ENCODE data around the gene OR11G2. TPM values are rescaled to one million over a fixed set of nuclear protein-coding genes. Genes with fewer than 3 reads are reported as not detected.
"Not testable (repeated sequence)": the region's sequence is repeated elsewhere in the genome, so short reads cannot be mapped to it uniquely, and the experiment has no call there.

Gene OR11G2, protein sequence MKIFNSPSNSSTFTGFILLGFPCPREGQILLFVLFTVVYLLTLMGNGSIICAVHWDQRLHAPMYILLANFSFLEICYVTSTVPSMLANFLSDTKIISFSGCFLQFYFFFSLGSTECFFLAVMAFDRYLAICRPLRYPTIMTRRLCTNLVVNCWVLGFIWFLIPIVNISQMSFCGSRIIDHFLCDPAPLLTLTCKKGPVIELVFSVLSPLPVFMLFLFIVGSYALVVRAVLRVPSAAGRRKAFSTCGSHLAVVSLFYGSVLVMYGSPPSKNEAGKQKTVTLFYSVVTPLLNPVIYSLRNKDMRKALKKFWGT
- not detected for polyA plus RNA-seq (2013, experiment 1 of 2)
- not detected for polyA plus RNA-seq (2013, experiment 2 of 2)

DNA sequence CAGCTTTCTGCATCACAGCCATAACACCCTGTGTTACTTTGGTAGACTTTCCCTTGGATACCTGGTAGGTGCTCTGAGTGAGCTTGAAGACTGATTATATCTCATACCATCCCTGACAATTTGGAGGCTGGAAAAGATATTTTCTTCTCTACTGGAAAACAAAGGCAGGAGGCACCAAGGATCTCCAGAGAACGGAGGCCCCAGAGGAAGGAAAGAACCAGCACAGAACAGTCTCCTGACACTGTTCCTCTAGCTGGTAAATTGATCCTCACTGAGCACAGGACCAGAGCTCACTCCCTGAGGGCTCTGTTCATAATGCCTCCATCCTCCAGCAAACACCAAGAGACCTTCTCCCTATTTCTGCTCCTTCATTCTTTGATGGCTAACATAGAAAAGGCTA, at the start of gene OR11G2:
TSS of gene OR11G2 (plus strand) at position 301 of the 400 bp plus-strand sequence. CDS start 6,542 bp downstream, outside the sequence.
- H3K9me3 ChIP-seq (ENCODE audit: control insufficient read depth, low read length) = peaks cover 65% of the 10 kb centered on the region
- no peak within 1 kb of the TSS for H3K4me3 ChIP-seq (ENCODE audit: extremely low read depth, insufficient read depth, low read length, poor library complexity, severe bottlenecking)
- no peak within 1 kb of the TSS for H3K27ac ChIP-seq (ENCODE audit: low read depth, low read length, severe bottlenecking)
- H3K36me3 ChIP-seq (ENCODE audit: control insufficient read depth, insufficient read depth, low read length) = no peaks in the 10 kb centered on the region
- 29 to 38% methylated on average over 1 of the region's 1 CpG for WGBS, 2 experiments (ENCODE audit: insufficient coverage in 2 of 2)
- no peaks in the 10 kb centered on the region for H3K4me1 ChIP-seq (ENCODE audit: control insufficient read depth, insufficient read depth, low read length, poor library complexity, severe bottlenecking)

DNA sequence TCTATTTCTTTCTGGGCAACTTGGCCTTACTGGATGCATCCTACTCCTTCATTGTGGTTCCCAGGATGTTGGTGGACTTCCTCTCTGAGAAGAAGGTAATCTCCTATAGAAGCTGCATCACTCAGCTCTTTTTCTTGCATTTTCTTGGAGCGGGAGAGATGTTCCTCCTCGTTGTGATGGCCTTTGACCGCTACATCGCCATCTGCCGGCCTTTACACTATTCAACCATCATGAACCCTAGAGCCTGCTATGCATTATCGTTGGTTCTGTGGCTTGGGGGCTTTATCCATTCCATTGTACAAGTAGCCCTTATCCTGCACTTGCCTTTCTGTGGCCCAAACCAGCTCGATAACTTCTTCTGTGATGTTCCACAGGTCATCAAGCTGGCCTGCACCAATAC, 46.8 kb upstream of the OR11G2 start:
- Histone ChIP-seq H3K4me3 (ENCODE audit: extremely low read depth, insufficient read depth, low read length, poor library complexity, severe bottlenecking) (no peak overlapping the region), H3K4me1 (ENCODE audit: control insufficient read depth, insufficient read depth, low read length, poor library complexity, severe bottlenecking) (no peaks in the 10 kb centered on the region), H3K9me3 (ENCODE audit: control insufficient read depth, low read length) (peaks cover 13% of the 10 kb centered on the region), H3K36me3 (ENCODE audit: control insufficient read depth, insufficient read depth, low read length) (no peaks in the 10 kb centered on the region), H3K27ac (ENCODE audit: low read depth, low read length, severe bottlenecking) (no peak overlapping the region)
- 44 to 77% methylated on average over 2 to 6 of the region's 7 CpGs for WGBS, 2 experiments (ENCODE audit: insufficient coverage in 2 of 2)

DNA sequence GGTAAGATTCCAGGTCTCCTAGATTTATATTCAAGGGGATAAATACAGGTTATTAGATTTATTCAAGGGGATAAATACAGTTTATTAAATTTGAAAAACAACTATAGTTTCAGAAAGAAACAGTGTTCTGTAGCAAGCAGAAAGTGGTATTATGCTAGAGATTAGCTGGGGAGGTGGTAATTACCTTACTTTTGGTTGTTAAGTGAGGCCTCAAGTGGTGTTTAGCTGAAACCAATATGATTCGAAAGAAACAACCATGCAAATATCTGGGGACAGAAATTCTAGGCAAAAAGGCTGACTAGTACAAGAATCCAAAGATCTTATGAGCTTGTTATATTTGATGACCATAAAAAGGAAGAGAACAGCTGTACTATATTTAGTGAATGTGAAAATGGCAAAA, 45.9 kb upstream of the OR11G2 start:
- WGBS, 2 experiments (ENCODE audit: insufficient coverage in 2 of 2) = 25% methylated on average over 1 of the region's 1 CpG; no CpG with 5 or more reads in 1 of the 2 experiments
- H3K4me3 ChIP-seq (ENCODE audit: extremely low read depth, insufficient read depth, low read length, poor library complexity, severe bottlenecking) = no peak overlapping the region
- no peak overlapping the region for H3K27ac ChIP-seq (ENCODE audit: low read depth, low read length, severe bottlenecking)
- H3K9me3 ChIP-seq (ENCODE audit: control insufficient read depth, low read length) = peaks cover 20% of the 10 kb centered on the region
- H3K4me1 ChIP-seq (ENCODE audit: control insufficient read depth, insufficient read depth, low read length, poor library complexity, severe bottlenecking) = no peaks in the 10 kb centered on the region
- no peaks in the 10 kb centered on the region for H3K36me3 ChIP-seq (ENCODE audit: control insufficient read depth, insufficient read depth, low read length)

DNA sequence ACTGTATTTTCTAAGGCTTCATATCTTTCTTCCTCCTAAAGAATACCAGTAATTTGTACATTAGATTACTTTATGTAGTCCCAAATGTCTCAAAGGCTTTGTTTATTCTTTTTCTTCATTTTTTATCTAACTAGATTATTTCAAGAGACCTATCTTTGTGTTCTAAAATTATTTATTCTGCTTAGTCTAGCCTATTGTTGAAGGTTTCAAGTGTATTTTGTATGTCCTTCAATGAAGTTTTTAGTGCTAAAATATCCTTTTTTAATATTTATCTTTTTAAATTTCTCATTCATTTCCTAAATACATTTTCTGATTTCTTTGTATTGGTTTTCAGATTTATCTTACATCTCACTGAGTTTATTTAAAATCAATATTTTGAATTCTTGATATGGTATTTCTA, 26.2 kb upstream of the OR11G2 start:
- Histone ChIP-seq H3K27ac (ENCODE audit: low read depth, low read length, severe bottlenecking) (no peak overlapping the region), H3K9me3 (ENCODE audit: control insufficient read depth, low read length) (peaks cover 41% of the 10 kb centered on the region), H3K4me1 (ENCODE audit: control insufficient read depth, insufficient read depth, low read length, poor library complexity, severe bottlenecking) (no peaks in the 10 kb centered on the region), H3K4me3 (ENCODE audit: extremely low read depth, insufficient read depth, low read length, poor library complexity, severe bottlenecking) (no peak overlapping the region), H3K36me3 (ENCODE audit: control insufficient read depth, insufficient read depth, low read length) (no peaks in the 10 kb centered on the region)

GRCh38 chr14:20167091-20167490, 23.6 kb upstream of the OR11G2 start:
- Histone ChIP-seq H3K36me3 (ENCODE audit: control insufficient read depth, insufficient read depth, low read length) (no peaks in the 10 kb centered on the region), H3K27ac (ENCODE audit: low read depth, low read length, severe bottlenecking) (no peak overlapping the region), H3K9me3 (ENCODE audit: control insufficient read depth, low read length) (peaks cover 36% of the 10 kb centered on the region), H3K4me1 (ENCODE audit: control insufficient read depth, insufficient read depth, low read length, poor library complexity, severe bottlenecking) (no peaks in the 10 kb centered on the region), H3K4me3 (ENCODE audit: extremely low read depth, insufficient read depth, low read length, poor library complexity, severe bottlenecking) (no peak overlapping the region)

- not testable (repeated sequence) for H3K4me3 ChIP-seq (ENCODE audit: extremely low read depth, insufficient read depth, low read length, poor library complexity, severe bottlenecking); H3K27ac ChIP-seq (ENCODE audit: low read depth, low read length, severe bottlenecking); H3K4me1 ChIP-seq (ENCODE audit: control insufficient read depth, insufficient read depth, low read length, poor library complexity, severe bottlenecking); H3K36me3 ChIP-seq (ENCODE audit: control insufficient read depth, insufficient read depth, low read length)
- H3K9me3 ChIP-seq (ENCODE audit: control insufficient read depth, low read length) = peaks cover 36% of the 10 kb centered on the region
Measured at GRCh38 chr14:20169852-20170251, 20.8 kb upstream of the OR11G2 start.

- not testable (repeated sequence) for H3K36me3 ChIP-seq (ENCODE audit: control insufficient read depth, insufficient read depth, low read length); H3K4me3 ChIP-seq (ENCODE audit: extremely low read depth, insufficient read depth, low read length, poor library complexity, severe bottlenecking); H3K4me1 ChIP-seq (ENCODE audit: control insufficient read depth, insufficient read depth, low read length, poor library complexity, severe bottlenecking); H3K27ac ChIP-seq (ENCODE audit: low read depth, low read length, severe bottlenecking)
- peaks cover 42% of the 10 kb centered on the region for H3K9me3 ChIP-seq (ENCODE audit: control insufficient read depth, low read length)
Measured at GRCh38 chr14:20174205-20174604, 16.5 kb upstream of the OR11G2 start.

DNA sequence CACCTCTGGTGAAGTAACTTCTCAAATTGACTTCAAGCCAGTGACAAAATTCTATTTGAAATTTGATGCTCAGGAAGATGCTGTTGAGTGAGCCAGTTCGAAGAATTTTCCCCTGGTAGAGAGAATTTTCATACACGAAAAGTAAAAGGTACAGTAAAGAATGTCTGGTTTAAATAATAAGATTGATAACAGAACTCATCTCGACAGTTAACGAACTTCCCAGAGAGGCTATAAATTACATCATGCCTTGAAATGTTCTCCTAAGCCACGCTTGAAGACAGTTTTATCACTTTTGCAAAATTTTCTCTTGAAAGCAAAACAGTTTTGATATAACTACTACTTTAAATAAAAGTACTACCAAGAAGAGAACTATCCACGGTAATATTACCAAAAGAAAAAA, 14.4 kb upstream of the OR11G2 start:
- H3K4me3 ChIP-seq (ENCODE audit: extremely low read depth, insufficient read depth, low read length, poor library complexity, severe bottlenecking) = no peak overlapping the region
- peaks cover 42% of the 10 kb centered on the region for H3K9me3 ChIP-seq (ENCODE audit: control insufficient read depth, low read length)
- H3K27ac ChIP-seq (ENCODE audit: low read depth, low read length, severe bottlenecking) = no peak overlapping the region
- no peaks in the 10 kb centered on the region for H3K36me3 ChIP-seq (ENCODE audit: control insufficient read depth, insufficient read depth, low read length)
- 40% methylated on average over 3 of the region's 6 CpGs; no CpG with 5 or more reads in 1 of the 2 experiments for WGBS, 2 experiments (ENCODE audit: insufficient coverage in 2 of 2)
- no peaks in the 10 kb centered on the region for H3K4me1 ChIP-seq (ENCODE audit: control insufficient read depth, insufficient read depth, low read length, poor library complexity, severe bottlenecking)

GRCh38 chr14:20177433-20177974, 13.2 kb upstream of the OR11G2 start:
- no peaks in the 10 kb centered on the region for H3K4me1 ChIP-seq (ENCODE audit: control insufficient read depth, insufficient read depth, low read length, poor library complexity, severe bottlenecking)
- H3K36me3 ChIP-seq (ENCODE audit: control insufficient read depth, insufficient read depth, low read length) = no peaks in the 10 kb centered on the region
- 54 to 71% methylated on average over 3 to 4 of the region's 7 CpGs for WGBS, 2 experiments (ENCODE audit: insufficient coverage in 2 of 2)
- no peak overlapping the region for H3K27ac ChIP-seq (ENCODE audit: low read depth, low read length, severe bottlenecking)
- no peak overlapping the region for H3K4me3 ChIP-seq (ENCODE audit: extremely low read depth, insufficient read depth, low read length, poor library complexity, severe bottlenecking)
- peaks cover 48% of the 10 kb centered on the region for H3K9me3 ChIP-seq (ENCODE audit: control insufficient read depth, low read length)

GRCh38 chr14:20179218-20179617, 11.5 kb upstream of the OR11G2 start:
- Histone ChIP-seq H3K36me3 (ENCODE audit: control insufficient read depth, insufficient read depth, low read length) (no peaks in the 10 kb centered on the region), H3K4me3 (ENCODE audit: extremely low read depth, insufficient read depth, low read length, poor library complexity, severe bottlenecking) (no peak overlapping the region), H3K9me3 (ENCODE audit: control insufficient read depth, low read length) (peaks cover 42% of the 10 kb centered on the region), H3K27ac (ENCODE audit: low read depth, low read length, severe bottlenecking) (no peak overlapping the region), H3K4me1 (ENCODE audit: control insufficient read depth, insufficient read depth, low read length, poor library complexity, severe bottlenecking) (no peaks in the 10 kb centered on the region)
- WGBS, 2 experiments (ENCODE audit: insufficient coverage in 2 of 2) = 43 to 58% methylated on average over 5 of the region's 5 CpGs

DNA sequence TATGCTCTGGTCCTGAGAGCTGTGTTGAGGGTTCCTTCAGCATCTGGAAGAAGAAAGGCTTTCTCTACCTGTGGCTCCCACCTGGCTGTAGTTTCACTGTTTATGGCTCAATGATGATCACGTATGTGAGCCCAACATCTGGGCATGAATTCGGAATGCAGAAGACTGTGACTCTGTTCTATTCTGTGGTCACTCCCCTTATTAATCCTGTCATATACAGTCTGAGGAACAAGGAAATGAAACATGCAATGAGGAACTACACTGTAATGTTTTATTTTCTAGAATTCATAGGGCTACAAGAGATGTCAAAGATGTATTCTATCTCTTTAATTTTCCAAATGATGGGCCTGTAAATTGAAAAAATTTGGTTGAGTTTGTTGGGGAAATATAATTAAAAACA, 10.8 kb upstream of the OR11G2 start:
- no peaks in the 10 kb centered on the region for H3K36me3 ChIP-seq (ENCODE audit: control insufficient read depth, insufficient read depth, low read length)
- peaks cover 43% of the 10 kb centered on the region for H3K9me3 ChIP-seq (ENCODE audit: control insufficient read depth, low read length)
- 71 to 92% methylated on average over 1 to 2 of the region's 2 CpGs for WGBS, 2 experiments (ENCODE audit: insufficient coverage in 2 of 2)
- no peak overlapping the region for H3K4me3 ChIP-seq (ENCODE audit: extremely low read depth, insufficient read depth, low read length, poor library complexity, severe bottlenecking)
- H3K27ac ChIP-seq (ENCODE audit: low read depth, low read length, severe bottlenecking) = no peak overlapping the region
- no peaks in the 10 kb centered on the region for H3K4me1 ChIP-seq (ENCODE audit: control insufficient read depth, insufficient read depth, low read length, poor library complexity, severe bottlenecking)

Measured in mesodermal cell (in vitro differentiated cells).